Activated T-cell treated with anti-CD3 and anti-CD28 coated beads, Interleukin-2, amount 50 U/mL, for 72 hours (primary cell): ENCODE measurements around the gene RASAL2. TPM values are rescaled to one million over a fixed set of nuclear protein-coding genes. Genes with fewer than 3 reads are reported as not detected.

ENCODE experiments used
- ATAC-seq, 2 donors: fragments of 150-1000 bp; cut with Tn5 transposase; replicated peaks in 1 of 2; 2 replicates each; pipeline ENCODE4 v1.10.0; 2021; ENCODE audit warnings: moderate library complexity in 2 of 2, mild to moderate bottlenecking in 1 of 2
- DNase-seq, 2 donors: peaks; one replicate each; pipeline ENCODE4 v3.0.0; 2021 to 2022; ENCODE audit warnings: mixed read lengths in 1 of 2
- H3K27ac Mint-ChIP-seq: one replicate; pipeline ENCODE4 v1.8.0; 2022; ENCODE audit warnings: mild to moderate bottlenecking, moderate library complexity, mixed read lengths
- H3K27me3 Mint-ChIP-seq: one replicate; pipeline ENCODE4 v1.8.0; 2022; ENCODE audit warnings: low read depth, mixed read lengths
- H3K36me3 Mint-ChIP-seq, 2 donors: one replicate each; pipeline ENCODE4 v1.8.0; 2022; ENCODE audit warnings: mixed read lengths in 2 of 2, mild to moderate bottlenecking in 1 of 2; ENCODE audit not compliant: insufficient read depth in 2 of 2
- H3K4me1 Mint-ChIP-seq: one replicate; pipeline ENCODE4 v1.8.0; 2022; ENCODE audit warnings: low read depth, mixed read lengths
- H3K4me3 Mint-ChIP-seq, 2 donors: one replicate each; pipeline ENCODE4 v1.8.0; 2022; ENCODE audit warnings: mild to moderate bottlenecking in 2 of 2, mixed read lengths in 2 of 2, moderate library complexity in 2 of 2
- H3K9me3 Mint-ChIP-seq, 2 donors: one replicate each; pipeline ENCODE4 v1.8.0; 2022; ENCODE audit warnings: mixed read lengths in 2 of 2
- total RNA-seq, 2 donors: library from RNA; stranded (reverse); gene quantifications; one replicate each; pipeline ENCODE4 v1.2.3, GENCODE V29; 2022

RASAL2 gene
- total RNA-seq, 2 donors from 2014 or later: 0.02 to 0.05 TPM

DNA sequence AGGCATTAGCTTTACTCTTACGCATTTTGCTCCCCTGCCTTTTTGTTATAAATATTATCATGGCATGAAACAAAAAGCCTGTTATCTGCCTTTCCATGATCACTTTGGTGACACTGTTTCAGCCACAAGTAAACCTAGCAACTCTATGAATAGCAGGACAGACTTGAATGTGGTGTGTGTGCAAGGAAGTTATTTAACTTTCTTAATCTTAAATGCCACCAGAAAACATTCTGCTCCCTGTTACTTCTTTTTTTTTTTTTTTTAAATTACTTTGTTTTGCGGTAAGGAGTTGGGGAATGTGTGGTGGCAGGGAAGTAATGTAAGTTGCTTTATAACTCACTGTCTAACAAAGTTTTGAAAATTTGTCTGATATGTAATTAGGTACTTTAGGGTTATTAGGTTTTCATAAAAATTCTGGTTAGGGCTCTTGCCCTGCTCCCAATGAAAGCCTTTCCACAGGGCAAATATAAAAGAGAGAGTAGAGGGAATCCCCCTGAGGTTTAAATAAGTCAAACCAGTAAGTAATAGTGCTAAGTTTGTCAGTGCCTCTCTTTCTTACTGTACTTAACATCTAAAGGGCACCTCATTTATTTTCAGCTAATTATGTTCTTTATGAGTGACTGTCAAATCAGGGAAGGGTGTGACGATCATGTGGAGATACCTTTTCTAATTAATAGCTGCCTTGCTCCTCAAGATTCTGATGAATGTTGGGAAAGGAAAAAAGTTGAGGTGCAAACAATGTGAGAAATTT is 39.5 kb downstream of the RASAL2 start:
- no peaks in the 10 kb centered on the region for H3K27me3 Mint-ChIP-seq
- no peak for ATAC-seq
- H3K9me3 Mint-ChIP-seq: peaks cover 2 to 3% of the 10 kb centered on the region in 2 donors
- H3K27ac Mint-ChIP-seq: no peak overlapping the region
- no peaks in the 10 kb centered on the region for H3K4me1 Mint-ChIP-seq
- no peak for DNase-seq
- H3K4me3 Mint-ChIP-seq: no peak overlapping the region
- H3K36me3 Mint-ChIP-seq: no peaks in the 10 kb centered on the region

DNA sequence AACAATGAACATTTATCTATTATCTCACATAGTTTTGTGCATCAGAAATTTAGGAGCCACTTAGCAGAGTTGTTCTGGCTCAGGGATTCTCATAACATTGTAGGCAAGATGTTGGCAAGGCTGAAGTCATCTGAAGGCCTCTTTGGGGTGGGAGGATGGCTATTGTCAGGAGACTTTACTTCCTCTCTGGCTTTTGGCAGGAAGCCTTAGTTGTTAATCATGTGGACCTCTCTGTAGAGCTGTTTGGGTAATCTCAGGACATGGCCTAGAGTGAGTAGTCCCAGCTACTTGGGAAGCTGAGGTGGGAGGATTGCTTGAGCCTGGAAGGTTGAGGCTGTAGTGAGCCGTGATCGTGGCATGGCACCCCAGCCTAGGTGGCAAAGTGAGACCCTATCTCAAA is 40.2 kb downstream of the RASAL2 start:
- DNase-seq (no peak), ATAC-seq (no peak)
- no peak overlapping the region for H3K27ac Mint-ChIP-seq
- H3K4me3 Mint-ChIP-seq: no peak overlapping the region
- no peaks in the 10 kb centered on the region for H3K4me1 Mint-ChIP-seq
- H3K36me3 Mint-ChIP-seq: no peaks in the 10 kb centered on the region
- no peaks in the 10 kb centered on the region for H3K27me3 Mint-ChIP-seq
- peaks cover 2 to 3% of the 10 kb centered on the region in 2 donors for H3K9me3 Mint-ChIP-seq

DNA sequence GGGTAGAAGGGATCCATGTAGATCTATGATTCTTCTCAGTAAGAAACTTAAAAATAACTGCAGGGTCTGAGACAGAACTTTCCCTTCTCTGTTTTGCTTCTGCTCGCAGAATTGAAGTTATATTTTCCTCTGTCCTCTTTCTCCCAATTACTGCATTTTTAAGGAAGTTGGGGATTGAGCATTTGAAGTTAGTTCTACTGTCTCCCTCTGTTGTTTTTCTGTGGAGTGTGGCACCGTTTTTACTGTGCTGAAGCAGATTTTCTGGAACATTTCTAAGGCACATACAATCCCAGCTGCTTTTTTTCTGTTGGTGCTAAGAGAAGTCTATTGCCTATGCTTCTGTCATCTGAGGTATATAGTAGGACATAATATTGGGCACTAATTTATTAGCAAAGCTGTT is 43.3 kb downstream of the RASAL2 start:
- Mint-ChIP-seq H3K4me3 (no peak overlapping the region), H3K9me3 (peaks cover 6 to 7% of the 10 kb centered on the region in 2 donors), H3K27me3 (no peaks in the 10 kb centered on the region), H3K36me3 (no peaks in the 10 kb centered on the region), H3K27ac (no peak overlapping the region), H3K4me1 (no peaks in the 10 kb centered on the region)
- no peak for ATAC-seq
- DNase-seq: no peak

DNA sequence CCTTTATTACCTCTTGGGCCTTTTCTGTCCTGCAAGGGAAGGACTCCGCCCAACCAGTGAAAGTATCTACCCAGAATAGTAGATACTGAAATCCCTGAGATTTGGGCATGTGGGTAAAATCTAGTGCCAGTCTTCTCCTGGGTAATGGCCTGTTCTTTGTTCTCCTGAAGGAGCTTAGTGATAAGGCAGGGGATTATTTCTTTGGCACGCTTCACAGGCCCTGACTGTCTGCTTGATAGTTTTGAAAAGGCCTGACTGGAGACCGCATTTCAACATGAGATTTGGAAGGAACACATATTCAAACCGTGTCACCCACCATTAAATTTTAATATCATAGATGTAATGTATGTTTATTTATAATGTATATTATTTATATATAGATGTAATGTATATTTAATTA is 48.9 kb downstream of the RASAL2 start:
- H3K27me3 Mint-ChIP-seq: no peaks in the 10 kb centered on the region
- no peak overlapping the region for H3K27ac Mint-ChIP-seq
- no peak for ATAC-seq
- no peaks in the 10 kb centered on the region for H3K36me3 Mint-ChIP-seq
- no peak overlapping the region for H3K4me3 Mint-ChIP-seq
- H3K4me1 Mint-ChIP-seq: no peaks in the 10 kb centered on the region
- DNase-seq: no peak
- peaks cover 3 to 7% of the 10 kb centered on the region in 2 donors for H3K9me3 Mint-ChIP-seq

GRCh38 chr1:178143730-178144690 is 50.1 kb downstream of the RASAL2 start:
- Mint-ChIP-seq H3K4me1 (no peaks in the 10 kb centered on the region), H3K27ac (no peak overlapping the region), H3K9me3 (peaks cover 3 to 7% of the 10 kb centered on the region in 2 donors), H3K27me3 (no peaks in the 10 kb centered on the region), H3K4me3 (no peak overlapping the region), H3K36me3 (no peaks in the 10 kb centered on the region)
- DNase-seq (no peak), ATAC-seq (no peak)

- Mint-ChIP-seq H3K27ac (no peak overlapping the region), H3K4me3 (no peak overlapping the region), H3K36me3 (no peaks in the 10 kb centered on the region), H3K27me3 (no peaks in the 10 kb centered on the region), H3K4me1 (no peaks in the 10 kb centered on the region), H3K9me3 (peaks cover 3 to 7% of the 10 kb centered on the region in 2 donors)
- ATAC-seq (no peak), DNase-seq (no peak)
These were observed 51.7 kb downstream of the RASAL2 start for GRCh38 chr1:178145605-178146004.

DNA sequence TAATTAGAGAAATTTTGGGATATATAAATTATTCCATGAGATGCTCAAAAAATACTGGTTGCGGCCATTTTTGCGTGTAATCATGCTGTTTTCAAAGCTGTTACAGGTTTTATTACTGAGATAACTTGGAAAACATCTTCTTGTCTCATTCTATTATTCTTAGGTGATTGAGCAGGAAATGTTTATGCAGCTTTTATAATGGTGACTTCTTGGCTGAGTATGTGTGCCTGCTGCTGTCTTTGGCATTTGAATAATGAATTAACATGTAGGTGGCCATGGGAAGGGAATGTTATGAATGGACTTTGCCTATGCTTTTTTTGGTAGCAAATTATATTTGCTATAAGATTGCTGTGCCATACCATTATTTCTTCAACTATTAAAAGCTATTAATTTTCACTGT is 52.5 kb downstream of the RASAL2 start:
- Mint-ChIP-seq H3K36me3 (no peaks in the 10 kb centered on the region), H3K27ac (no peak overlapping the region), H3K9me3 (peaks cover 3 to 7% of the 10 kb centered on the region in 2 donors), H3K27me3 (no peaks in the 10 kb centered on the region), H3K4me3 (no peak overlapping the region), H3K4me1 (no peaks in the 10 kb centered on the region)
- no peak for DNase-seq
- ATAC-seq: no peak

GRCh38 chr1:178150610-178151009 is 56.7 kb downstream of the RASAL2 start:
- no peaks in the 10 kb centered on the region for H3K36me3 Mint-ChIP-seq
- H3K9me3 Mint-ChIP-seq: no peaks in the 10 kb centered on the region
- H3K4me1 Mint-ChIP-seq: no peaks in the 10 kb centered on the region
- no peak overlapping the region for H3K4me3 Mint-ChIP-seq
- no peak for DNase-seq
- no peak overlapping the region for H3K27ac Mint-ChIP-seq
- H3K27me3 Mint-ChIP-seq: no peaks in the 10 kb centered on the region
- ATAC-seq: no peak

GRCh38 chr1:178151831-178152230 is 57.9 kb downstream of the RASAL2 start:
- Mint-ChIP-seq H3K36me3 (no peaks in the 10 kb centered on the region), H3K27me3 (no peaks in the 10 kb centered on the region), H3K9me3 (no peaks in the 10 kb centered on the region), H3K4me3 (no peak overlapping the region), H3K27ac (no peak overlapping the region), H3K4me1 (no peaks in the 10 kb centered on the region)
- ATAC-seq: no peak
- DNase-seq: no peak

DNA sequence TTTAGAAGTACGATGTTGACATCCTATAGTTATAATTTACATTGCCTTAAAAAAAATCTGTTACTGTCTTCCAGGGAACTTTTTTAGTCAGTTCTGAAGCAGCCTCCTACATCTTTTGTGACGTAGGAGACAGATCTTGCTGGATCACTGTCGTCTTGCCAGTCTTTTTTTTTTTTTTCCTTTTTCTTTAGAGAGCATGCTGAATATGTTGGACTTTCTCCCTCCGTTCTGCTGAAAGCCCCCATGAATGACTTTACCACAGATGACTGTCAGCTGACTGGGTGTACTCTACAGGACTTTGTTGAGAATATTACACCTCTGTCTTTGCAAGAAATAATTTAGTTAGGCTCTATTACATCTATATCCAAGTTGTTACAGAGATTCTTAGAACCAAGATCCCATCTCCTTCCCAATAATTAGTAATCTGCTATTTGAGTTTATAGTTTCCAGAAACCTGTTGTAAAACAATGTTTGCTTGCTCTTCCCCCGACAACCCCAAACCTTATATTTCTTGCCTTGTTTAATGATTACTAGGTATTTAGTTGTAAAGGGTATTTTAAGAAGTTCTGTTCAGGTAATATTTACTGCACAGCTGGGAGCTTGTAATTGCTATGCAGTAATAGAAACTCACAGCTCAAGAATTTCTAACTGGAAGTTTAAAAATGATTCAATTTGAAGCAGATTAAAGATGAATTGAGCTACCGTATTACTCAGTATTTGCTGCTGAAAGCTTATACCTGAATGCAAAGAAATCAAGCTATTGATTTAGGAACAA is 61.8 kb downstream of the RASAL2 start:
- DNase-seq: no peak
- Mint-ChIP-seq H3K4me3 (no peak overlapping the region), H3K27me3 (no peaks in the 10 kb centered on the region), H3K4me1 (no peaks in the 10 kb centered on the region), H3K27ac (no peak overlapping the region), H3K9me3 (no peaks in the 10 kb centered on the region), H3K36me3 (no peaks in the 10 kb centered on the region)
- no peak for ATAC-seq

DNA sequence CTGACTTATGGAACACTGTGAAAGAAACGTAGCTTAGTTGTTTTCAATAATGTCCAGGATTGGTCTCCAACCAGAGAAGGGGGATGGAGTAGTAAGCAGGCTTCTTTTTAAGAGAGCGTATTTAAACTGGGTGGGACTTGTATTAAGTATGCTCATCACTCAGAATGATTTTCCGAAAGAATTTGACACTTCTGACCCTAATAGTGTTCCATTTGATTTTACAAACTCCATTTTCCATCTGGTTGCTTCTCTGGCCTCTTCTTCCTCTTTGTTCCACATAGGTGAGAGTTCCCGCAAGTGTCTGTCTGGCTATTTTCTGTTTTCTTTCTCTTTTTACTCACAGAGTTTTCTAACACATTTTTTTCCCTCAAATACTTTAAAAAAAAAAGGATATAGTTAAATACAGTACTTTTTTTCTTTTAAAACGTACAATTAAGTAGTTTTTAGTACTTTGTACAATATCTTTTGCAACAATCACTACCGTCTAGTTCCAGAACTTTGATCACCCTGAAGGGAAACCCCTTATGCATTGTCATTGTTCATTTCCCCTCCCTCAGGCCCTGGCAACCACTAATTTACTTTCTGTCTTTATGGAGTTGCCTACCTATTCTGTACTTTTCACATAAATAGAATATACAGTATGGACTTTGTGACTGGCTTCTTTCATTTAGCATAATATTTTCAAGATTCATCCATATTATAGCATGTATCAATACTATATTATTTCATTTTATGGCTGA is 67.0 kb downstream of the RASAL2 start:
- Mint-ChIP-seq H3K4me1 (no peaks in the 10 kb centered on the region), H3K27ac (no peak overlapping the region), H3K27me3 (no peaks in the 10 kb centered on the region), H3K9me3 (peaks cover 0 to 2% of the 10 kb centered on the region in 2 donors), H3K36me3 (no peaks in the 10 kb centered on the region), H3K4me3 (no peak overlapping the region)
- ATAC-seq (no peak), DNase-seq (no peak)

GRCh38 chr1:178161516-178161915 is 67.6 kb downstream of the RASAL2 start:
- H3K36me3 Mint-ChIP-seq: no peaks in the 10 kb centered on the region
- DNase-seq (no peak), ATAC-seq (no peak)
- no peaks in the 10 kb centered on the region for H3K27me3 Mint-ChIP-seq
- H3K4me1 Mint-ChIP-seq: no peaks in the 10 kb centered on the region
- peaks cover 0 to 2% of the 10 kb centered on the region in 2 donors for H3K9me3 Mint-ChIP-seq
- no peak overlapping the region for H3K27ac Mint-ChIP-seq
- no peak overlapping the region for H3K4me3 Mint-ChIP-seq
